Measurements from ENCODE around the gene RADIL.

DNA sequence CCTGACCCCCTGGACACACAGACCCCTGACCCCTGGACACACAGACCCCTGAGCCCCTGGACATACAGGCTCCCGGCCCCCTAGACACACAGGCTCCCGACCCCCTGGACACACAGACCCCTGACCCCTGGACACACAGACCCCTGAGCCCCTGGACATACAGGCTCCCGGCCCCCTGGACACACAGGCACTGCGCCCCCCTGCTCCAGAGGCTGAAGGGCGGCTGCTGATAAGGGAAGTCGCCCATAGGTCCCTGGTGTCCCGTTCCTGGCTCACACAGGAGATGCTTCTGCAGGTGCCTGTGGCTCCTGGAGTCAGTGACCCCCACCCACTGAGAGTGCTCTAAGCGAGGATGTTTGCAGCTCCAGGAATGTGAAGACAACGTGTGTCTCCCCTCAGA lies 111.8 kb downstream of the RADIL start:
- TF ChIP-seq POLR2AphosphoS5 (IDR thresholded peaks at IDR 0.05; ENCODE audit: borderline replicate concordance, low read depth, low read length), result no peak
- no peak for TF ChIP-seq EZH2 (IDR thresholded peaks at IDR 0.05)
- no peak for TF ChIP-seq FOXP2 (optimal IDR thresholded peaks at IDR 0.05; ENCODE audit: control extremely low read depth, extremely low read length, insufficient read depth)

All from SK-N-MC (cell line).